ENCODE measurements around the gene FHIT.

GRCh38 chr3:59982510-59982909 is 1268.7 kb downstream of the FHIT start:
- TF ChIP-seq CTCF (IDR thresholded peaks at IDR 0.05; ENCODE audit: low read depth, low read length, missing input control) (no peak), TAF1 (conservative IDR thresholded peaks at IDR 0.05) (no peak), ATF3 (IDR thresholded peaks at IDR 0.05) (no peak), RAD21 (IDR thresholded peaks at IDR 0.05) (no peak), YY1 (IDR thresholded peaks at IDR 0.05) (no peak), SP1 (IDR thresholded peaks at IDR 0.05) (no peak), NR2F2 (IDR thresholded peaks at IDR 0.05) (no peak), REST (IDR thresholded peaks at IDR 0.05) (no peak), MAX (IDR thresholded peaks at IDR 0.05) (no peak), ZBTB33 (IDR thresholded peaks at IDR 0.05) (no peak), FOXA1 (IDR thresholded peaks at IDR 0.05) (no peak), JUND (IDR thresholded peaks at IDR 0.05) (no peak), GABPA (IDR thresholded peaks at IDR 0.05 in 1 of 2, conservative IDR thresholded peaks at IDR 0.05 in 1 of 2) (no peak)

All from liver (tissue), 3 donors.